HEK293T (cell line): Measurements from ENCODE around the gene CDH4.

ENCODE experiments used
- BHLHE40 ChIP-seq: fragments of 450-650 bp; IDR thresholded peaks from 2 replicates; pipeline ENCODE4 v1.6.1; 2016; ENCODE audit warnings: mild to moderate bottlenecking, moderate library complexity, borderline replicate concordance
- CTBP1 ChIP-seq: fragments of 450-650 bp; IDR thresholded peaks from 2 replicates; pipeline ENCODE4 v1.6.1; 2016; ENCODE audit warnings: borderline replicate concordance
- FOXK2 ChIP-seq: fragments of 450-650 bp; IDR thresholded peaks from 2 replicates; pipeline ENCODE4 v1.6.1; 2016; ENCODE audit warnings: mild to moderate bottlenecking
- LEF1 ChIP-seq: fragments of 450-650 bp; IDR thresholded peaks from 2 replicates; pipeline ENCODE4 v1.6.1; 2017; ENCODE audit warnings: mild to moderate bottlenecking, borderline replicate concordance
- SP1 ChIP-seq: fragments of 450-650 bp; IDR thresholded peaks from 2 replicates; pipeline ENCODE4 v1.6.1; 2017

- TF ChIP-seq LEF1: no peak
- no peak for TF ChIP-seq CTBP1
- no peak for TF ChIP-seq SP1
- no peak for TF ChIP-seq BHLHE40
- TF ChIP-seq FOXK2: no peak
Measured at GRCh38 chr20:61382194-61382593, 130.1 kb downstream of the CDH4 start.
